HepG2 (cell line): ENCODE results near the gene ADARB1. TPM values are rescaled to one million over a fixed set of nuclear protein-coding genes. Genes with fewer than 3 reads are reported as not detected.

ENCODE experiments used
- ATAC-seq: fragments of 200-7000 bp; cut with Tn5 transposase; 3 replicates; pipeline ENCODE4 v1.9.1; 2020; ENCODE audit warnings: mild to moderate bottlenecking, moderate library complexity
- BruUV-seq: library from RNA; stranded (reverse); fragments of 400-500 nt; replicated peaks from 2 replicates; lab custom pipeline; 2021; lab: Mats Ljungman, UMichigan
- CTCF ChIA-PET: fragments of 300-600 bp; formaldehyde crosslinking; extraction: SDS; loops from one replicate; lab custom pipeline; 2021; ENCODE audit warnings: low total read pairs, inconsistent platforms, low intra/inter-chr PET ratio; lab: Yijun Ruan, JAX
- POLR2A ChIA-PET: fragments of 350-600 bp; sonication (Branson Sonifier 250); formaldehyde crosslinking; loops from one replicate; lab custom pipeline; 2020; ENCODE audit warnings: antibody characterized with exemption, inconsistent platforms; lab: Yijun Ruan, JAX
- DNase-seq: peaks from one replicate; pipeline ENCODE4 v3.0.0-alpha.2; 2015; ENCODE audit warnings: low spot score
- FAIRE-seq: peaks from 3 replicates; lab custom pipeline; 2011; peaks lifted over from hg19 to GRCh38; lab: Jason Lieb, UNC
- H2AFZ ChIP-seq: one replicate; pipeline ENCODE4 v1.6.1; 2011; ENCODE audit warnings: low read length, inconsistent platforms
- H3K27ac ChIP-seq: fragments of 300-600 bp; 3 replicates; pipeline ENCODE4 v1.8.0; 2011; ENCODE audit warnings: mixed run types, mild to moderate bottlenecking, mixed read lengths, low read length, inconsistent platforms; ENCODE audit not compliant: insufficient read depth; ENCODE audit errors: extremely low read length
- H3K27me3 ChIP-seq, 2 experiments: fragments of 200-600 bp in 1 of 2; 2 replicates in 1 of 2; 3 replicates in 1 of 2; pipeline versions ENCODE4 v1.6.0 to v1.8.0; 2011; ENCODE audit warnings: low read length in 2 of 2, mild to moderate bottlenecking in 2 of 2, moderate library complexity in 2 of 2, inconsistent platforms in 1 of 2; ENCODE audit not compliant: insufficient read depth in 2 of 2, control insufficient read depth in 1 of 2
- H3K36me3 ChIP-seq, 2 experiments: fragments of 200-600 bp in 1 of 2; replicated peaks in 1 of 2; 2 replicates in 1 of 2; 3 replicates in 1 of 2; pipeline versions ENCODE4 v1.5.1 to v1.8.0; 2011; ENCODE audit warnings: low read length in 2 of 2, inconsistent platforms in 1 of 2; ENCODE audit not compliant: insufficient read depth in 2 of 2, control insufficient read depth in 1 of 2
- H3K4me1 ChIP-seq: 2 replicates; pipeline ENCODE4 v1.5.1; 2012; ENCODE audit warnings: low read length, inconsistent platforms; ENCODE audit not compliant: insufficient read depth
- H3K4me2 ChIP-seq: 2 replicates; pipeline ENCODE4 v1.6.0; 2011; ENCODE audit warnings: low read depth, low read length, inconsistent platforms
- H3K4me3 ChIP-seq, 3 experiments: fragments of 200-600 bp in 1 of 3; sonication (generic), shearing (Covaris generic) in 1 of 3; replicated peaks in 1 of 3; 2 replicates each; pipeline ENCODE4 v1.5.1; 2011 to 2016; ENCODE audit warnings: low read length in 3 of 3, inconsistent platforms in 2 of 3, low read depth in 2 of 3, mild to moderate bottlenecking in 2 of 3, control low read depth in 1 of 3, mixed read lengths in 1 of 3; ENCODE audit not compliant: insufficient read depth in 1 of 3
- H3K79me2 ChIP-seq: one replicate; pipeline ENCODE4 v1.6.1; 2011; ENCODE audit warnings: low read length, inconsistent platforms; ENCODE audit not compliant: insufficient read depth
- H3K9ac ChIP-seq: 2 replicates; pipeline ENCODE4 v1.6.0; 2011; ENCODE audit warnings: mild to moderate bottlenecking, low read depth, low read length, inconsistent platforms; ENCODE audit not compliant: insufficient read depth
- H3K9me3 ChIP-seq: 2 replicates; pipeline ENCODE4 v1.5.1; 2012; ENCODE audit warnings: mild to moderate bottlenecking, low read length
- H4K20me1 ChIP-seq: 2 replicates; pipeline ENCODE4 v1.6.0; 2011; ENCODE audit warnings: inconsistent platforms, mild to moderate bottlenecking, low read length, moderate library complexity; ENCODE audit not compliant: insufficient read depth
- CAMTA2 ChIP-seq: sonication (generic); formaldehyde crosslinking; IDR thresholded peaks from 2 replicates; pipeline ENCODE4 v1.4.0; 2020; ENCODE audit warnings: mild to moderate bottlenecking, missing genetic modification reagents, borderline replicate concordance
- CC2D1A ChIP-seq: sonication (generic); formaldehyde crosslinking; IDR thresholded peaks from 2 replicates; pipeline ENCODE4 v1.8.1; 2023; ENCODE audit warnings: mild to moderate bottlenecking, missing genetic modification reagents
- HNRNPLL ChIP-seq: fragments of 200-400 bp; formaldehyde crosslinking; IDR thresholded peaks from 2 replicates; pipeline ENCODE4 v1.6.1; 2017; ENCODE audit warnings: mild to moderate bottlenecking, low read depth, low read length; ENCODE audit not compliant: poor library complexity, severe bottlenecking
- PCBP1 ChIP-seq: fragments of 200-400 bp; formaldehyde crosslinking; IDR thresholded peaks from 2 replicates; pipeline ENCODE4 v1.6.1; 2017; ENCODE audit warnings: mild to moderate bottlenecking, low read depth, low read length, borderline replicate concordance
- PCBP2 ChIP-seq: fragments of 200-400 bp; formaldehyde crosslinking; optimal IDR thresholded peaks from 2 replicates; pipeline ENCODE3; 2018; ENCODE audit warnings: low read length, low read depth; ENCODE audit not compliant: poor library complexity, severe bottlenecking
- PHF21A ChIP-seq: sonication (generic); formaldehyde crosslinking; IDR thresholded peaks from 2 replicates; pipeline ENCODE4 v1.5.0; 2020; ENCODE audit warnings: mild to moderate bottlenecking, missing genetic modification reagents
- RAD21 ChIP-seq: fragments of 450-650 bp; formaldehyde crosslinking; IDR thresholded peaks from 2 replicates; pipeline ENCODE4 v1.5.0; 2020; ENCODE audit warnings: mild to moderate bottlenecking
- ZKSCAN1 ChIP-seq: fragments of 150-350 bp; IDR thresholded peaks from 2 replicates; pipeline ENCODE4 v1.6.1; 2014; ENCODE audit warnings: low read length
- ZNF121 ChIP-seq: sonication (generic); formaldehyde crosslinking; IDR thresholded peaks from 2 replicates; pipeline ENCODE4 v1.5.0; 2020; ENCODE audit warnings: mild to moderate bottlenecking, missing genetic modification reagents
- ZNF33A ChIP-seq: sonication (generic); formaldehyde crosslinking; IDR thresholded peaks from 2 replicates; pipeline ENCODE4 v1.5.1; 2020; ENCODE audit warnings: missing genetic modification reagents, mild to moderate bottlenecking, moderate library complexity, borderline replicate concordance
- ZNF629 ChIP-seq: sonication (generic); formaldehyde crosslinking; conservative IDR thresholded peaks from 2 replicates; pipeline ENCODE4 v1.5.0; 2020; ENCODE audit warnings: missing genetic modification reagents
- ZNF83 ChIP-seq: sonication (generic); formaldehyde crosslinking; IDR thresholded peaks from 2 replicates; pipeline ENCODE4 v1.4.0; 2020; ENCODE audit warnings: missing genetic modification reagents, mild to moderate bottlenecking, borderline replicate concordance
- ZZZ3 ChIP-seq: sonication (generic); formaldehyde crosslinking; IDR thresholded peaks from 2 replicates; pipeline ENCODE4 v1.4.0; 2020; ENCODE audit warnings: missing genetic modification reagents, mild to moderate bottlenecking, borderline replicate concordance
- WGBS: methylation state at CpG from one replicate; pipeline ENCODE4 v1.1.6; 2017; ENCODE audit warnings: low lambda C conversion rate; 5-methylcytosine and 5-hydroxymethylcytosine counted together
- in situ Hi-C: cut with HindIII; loops from 2 replicates; pipeline ENCODE4 v1.10.0; 2017; ENCODE audit warnings: low pct_unique_long_range_greater_than_20kb; ENCODE audit not compliant: extremely low pct_ligation_motif_present
- intact Hi-C: fragments of 100-400 bp; cut with micrococcal nuclease; formaldehyde crosslinking; loops from one replicate; pipeline ENCODE4 v1.10.0; 2022; ENCODE audit not compliant: unreplicated experiment
- polyA plus RNA-seq, 8 experiments: library from polyadenylated mRNA; depleted of rRNA in 3 of 8; stranded (reverse) in 7 of 8; unstranded in 1 of 8; fragments of >200 nt; fragmentation: Illumina TruSeq in 4 of 8; extraction: Trizol in 4 of 8; gene quantifications; 2 replicates each; pipeline versions ENCODE4 v1.2.1 to v1.2.3, GENCODE V29; 2011 to 2016; ENCODE audit warnings: low read depth in 4 of 8, missing spikeins in 1 of 8, mixed read lengths in 1 of 8; ENCODE audit not compliant: insufficient read depth in 1 of 8
- total RNA-seq, 5 experiments: library from RNA; depleted of rRNA; stranded (reverse); fragments of >200 nt; fragmentation: Illumina TruSeq; extraction: Trizol; gene quantifications; 2 replicates each; pipeline ENCODE4 v1.2.3, GENCODE V29; 2016; ENCODE audit warnings: low read depth in 1 of 5
- TF ChIP-seq, protein P1 (sequence below): sonication (generic); formaldehyde crosslinking; IDR thresholded peaks from 2 replicates; pipeline ENCODE4 v1.4.0; 2020; ENCODE audit warnings: missing genetic modification reagents
- TF ChIP-seq, protein P2 (sequence below): sonication (generic); formaldehyde crosslinking; IDR thresholded peaks from 2 replicates; pipeline ENCODE4 v1.8.0; 2022; ENCODE audit warnings: mild to moderate bottlenecking, missing genetic modification reagents
- TF ChIP-seq, protein P3 (sequence below): sonication (generic); formaldehyde crosslinking; IDR thresholded peaks from 2 replicates; pipeline ENCODE4 v1.4.0; 2020; ENCODE audit warnings: missing genetic modification reagents

ADARB1 gene
- total and polyA plus RNA-seq, 2 of the 13 experiments (the other 11 are each of a cell fraction or from before 2014, with no cell fraction given), result 6.6 to 10.0 TPM

DNA sequence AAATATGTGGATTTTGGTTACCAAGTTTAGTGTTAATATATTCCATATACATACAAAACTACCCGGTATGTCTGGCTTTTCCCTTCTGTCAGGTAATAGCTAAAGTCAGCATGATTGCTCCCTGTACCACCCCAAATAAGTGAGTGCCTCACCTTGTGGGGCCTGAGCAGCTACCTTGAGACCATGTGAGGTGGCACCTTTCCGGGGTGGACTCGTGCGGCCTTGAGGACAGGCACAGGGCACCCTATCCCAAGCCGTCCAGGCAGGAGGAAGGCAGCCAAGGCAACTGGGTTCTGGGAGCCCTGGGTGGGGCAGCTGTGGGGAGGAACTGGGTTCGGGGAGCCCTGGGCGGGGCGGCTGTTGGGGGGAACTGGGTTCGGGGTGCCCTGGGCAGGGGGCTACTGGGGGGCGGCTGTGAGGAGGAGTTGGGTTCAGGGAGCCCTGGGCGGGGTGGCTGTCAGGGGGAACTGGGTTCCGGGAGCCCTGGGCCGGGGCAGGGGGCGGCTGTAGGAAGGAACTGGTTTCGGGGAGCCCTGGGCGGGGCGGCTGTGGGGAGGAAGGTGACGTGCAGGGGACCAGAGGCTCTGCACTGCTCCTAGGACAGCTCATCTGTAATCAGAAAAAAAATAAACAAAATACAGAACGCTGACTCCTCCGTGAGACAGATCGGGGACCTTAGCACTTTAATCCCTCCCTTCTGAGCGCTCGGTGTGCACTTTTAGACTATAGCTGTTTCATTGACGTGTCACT is 150.0 kb downstream of the ADARB1 start:
- peaks cover 1 to 9% of the 10 kb centered on the region in 2 experiments; a peak in 2 of 5 replicates for H3K27me3 ChIP-seq
- intact Hi-C loops, result no loop called here
- no TSS peak for BruUV-seq
- H3K79me2 ChIP-seq, result no peaks in the 10 kb centered on the region
- ChIA-PET CTCF (no interaction called here), POLR2A (interaction anchor here (0.5 kb wide), 1 partner anchor 11 kb away, joined by 3 read pairs; no protein-coding TSS in a partner anchor)
- H3K4me2 ChIP-seq, result no peak overlapping the region
- no peak overlapping the region for H3K27ac ChIP-seq
- peaks cover 4 to 5% of the 10 kb centered on the region in 2 experiments; a peak in 3 of 5 replicates for H3K36me3 ChIP-seq
- TF ChIP-seq PCBP1 (no peak), ZZZ3 (CRISPR knock-in tag) (no peak), PCBP2 (no peak), PHF21A (CRISPR knock-in tag) (no peak), ZNF121 (CRISPR knock-in tag) (no peak), ZKSCAN1 (no peak), ZNF629 (no peak), RAD21 (CRISPR knock-in tag) (no peak), CC2D1A (no peak), ZNF83 (CRISPR knock-in tag) (no peak), CAMTA2 (CRISPR knock-in tag) (no peak), HNRNPLL (no peak), ZNF33A (CRISPR knock-in tag) (no peak)
- TF ChIP-seq, protein P1, sequence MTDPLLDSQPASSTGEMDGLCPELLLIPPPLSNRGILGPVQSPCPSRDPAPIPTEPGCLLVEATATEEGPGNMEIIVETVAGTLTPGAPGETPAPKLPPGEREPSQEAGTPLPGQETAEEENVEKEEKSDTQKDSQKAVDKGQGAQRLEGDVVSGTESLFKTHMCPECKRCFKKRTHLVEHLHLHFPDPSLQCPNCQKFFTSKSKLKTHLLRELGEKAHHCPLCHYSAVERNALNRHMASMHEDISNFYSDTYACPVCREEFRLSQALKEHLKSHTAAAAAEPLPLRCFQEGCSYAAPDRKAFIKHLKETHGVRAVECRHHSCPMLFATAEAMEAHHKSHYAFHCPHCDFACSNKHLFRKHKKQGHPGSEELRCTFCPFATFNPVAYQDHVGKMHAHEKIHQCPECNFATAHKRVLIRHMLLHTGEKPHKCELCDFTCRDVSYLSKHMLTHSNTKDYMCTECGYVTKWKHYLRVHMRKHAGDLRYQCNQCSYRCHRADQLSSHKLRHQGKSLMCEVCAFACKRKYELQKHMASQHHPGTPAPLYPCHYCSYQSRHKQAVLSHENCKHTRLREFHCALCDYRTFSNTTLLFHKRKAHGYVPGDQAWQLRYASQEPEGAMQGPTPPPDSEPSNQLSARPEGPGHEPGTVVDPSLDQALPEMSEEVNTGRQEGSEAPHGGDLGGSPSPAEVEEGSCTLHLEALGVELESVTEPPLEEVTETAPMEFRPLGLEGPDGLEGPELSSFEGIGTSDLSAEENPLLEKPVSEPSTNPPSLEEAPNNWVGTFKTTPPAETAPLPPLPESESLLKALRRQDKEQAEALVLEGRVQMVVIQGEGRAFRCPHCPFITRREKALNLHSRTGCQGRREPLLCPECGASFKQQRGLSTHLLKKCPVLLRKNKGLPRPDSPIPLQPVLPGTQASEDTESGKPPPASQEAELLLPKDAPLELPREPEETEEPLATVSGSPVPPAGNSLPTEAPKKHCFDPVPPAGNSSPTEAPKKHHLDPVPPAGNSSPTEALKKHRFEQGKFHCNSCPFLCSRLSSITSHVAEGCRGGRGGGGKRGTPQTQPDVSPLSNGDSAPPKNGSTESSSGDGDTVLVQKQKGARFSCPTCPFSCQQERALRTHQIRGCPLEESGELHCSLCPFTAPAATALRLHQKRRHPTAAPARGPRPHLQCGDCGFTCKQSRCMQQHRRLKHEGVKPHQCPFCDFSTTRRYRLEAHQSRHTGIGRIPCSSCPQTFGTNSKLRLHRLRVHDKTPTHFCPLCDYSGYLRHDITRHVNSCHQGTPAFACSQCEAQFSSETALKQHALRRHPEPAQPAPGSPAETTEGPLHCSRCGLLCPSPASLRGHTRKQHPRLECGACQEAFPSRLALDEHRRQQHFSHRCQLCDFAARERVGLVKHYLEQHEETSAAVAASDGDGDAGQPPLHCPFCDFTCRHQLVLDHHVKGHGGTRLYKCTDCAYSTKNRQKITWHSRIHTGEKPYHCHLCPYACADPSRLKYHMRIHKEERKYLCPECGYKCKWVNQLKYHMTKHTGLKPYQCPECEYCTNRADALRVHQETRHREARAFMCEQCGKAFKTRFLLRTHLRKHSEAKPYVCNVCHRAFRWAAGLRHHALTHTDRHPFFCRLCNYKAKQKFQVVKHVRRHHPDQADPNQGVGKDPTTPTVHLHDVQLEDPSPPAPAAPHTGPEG (CRISPR knock-in tag), result no peak
- TF ChIP-seq, protein P2, sequence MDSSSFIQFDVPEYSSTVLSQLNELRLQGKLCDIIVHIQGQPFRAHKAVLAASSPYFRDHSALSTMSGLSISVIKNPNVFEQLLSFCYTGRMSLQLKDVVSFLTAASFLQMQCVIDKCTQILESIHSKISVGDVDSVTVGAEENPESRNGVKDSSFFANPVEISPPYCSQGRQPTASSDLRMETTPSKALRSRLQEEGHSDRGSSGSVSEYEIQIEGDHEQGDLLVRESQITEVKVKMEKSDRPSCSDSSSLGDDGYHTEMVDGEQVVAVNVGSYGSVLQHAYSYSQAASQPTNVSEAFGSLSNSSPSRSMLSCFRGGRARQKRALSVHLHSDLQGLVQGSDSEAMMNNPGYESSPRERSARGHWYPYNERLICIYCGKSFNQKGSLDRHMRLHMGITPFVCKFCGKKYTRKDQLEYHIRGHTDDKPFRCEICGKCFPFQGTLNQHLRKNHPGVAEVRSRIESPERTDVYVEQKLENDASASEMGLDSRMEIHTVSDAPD, result no peak
- TF ChIP-seq, protein P3, sequence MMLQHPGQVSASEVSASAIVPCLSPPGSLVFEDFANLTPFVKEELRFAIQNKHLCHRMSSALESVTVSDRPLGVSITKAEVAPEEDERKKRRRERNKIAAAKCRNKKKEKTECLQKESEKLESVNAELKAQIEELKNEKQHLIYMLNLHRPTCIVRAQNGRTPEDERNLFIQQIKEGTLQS (CRISPR knock-in tag), result no peak
- DNase-seq (no peak), ATAC-seq (no peak; the same call in 1 of the 3 replicates), FAIRE-seq (no peak)
- H3K4me1 ChIP-seq, result no peaks in the 10 kb centered on the region
- no peaks in the 10 kb centered on the region for H4K20me1 ChIP-seq
- in situ Hi-C loops, result no loop called here
- H2AFZ ChIP-seq, result no peak overlapping the region
- no peaks in the 10 kb centered on the region for H3K9me3 ChIP-seq
- 70% methylated on average over 21 of the region's 24 CpGs for WGBS
- no peak overlapping the region for H3K4me3 ChIP-seq
- no peak overlapping the region for H3K9ac ChIP-seq
